Left ventricle myocardium superior (tissue), 1 donor: ENCODE results near the gene MCOLN2. TPM values are rescaled to one million over a fixed set of nuclear protein-coding genes. Genes with fewer than 3 reads are reported as not detected.
A peak's percentile ranks its signal among the peaks of the same experiment; 100 is the strongest.
"Not testable (repeated sequence)": the region's sequence is repeated elsewhere in the genome, so short reads cannot be mapped to it uniquely, and the experiment has no call there.

Experiments used
- ATAC-seq: fragments of 200-7000 bp; cut with Tn5 transposase; one replicate; pipeline ENCODE4 v1.9.1; 2020; ENCODE audit warnings: mild to moderate bottlenecking, moderate library complexity
- DNase-seq: peaks from one replicate; pipeline ENCODE4 v3.0.0-alpha.2; 2020
- intact Hi-C: fragments of 100-400 bp; cut with micrococcal nuclease; formaldehyde crosslinking; loops from one replicate; pipeline ENCODE4 v1.11.0; 2022
- total RNA-seq: library from RNA; stranded (reverse); fragmentation: NEBNext Ultra II Directional; extraction: Animal tissue kit (Norgen Biotek cat#: 25700); gene quantifications from one replicate; pipeline ENCODE4 v1.2.1, GENCODE V29; 2021
- donor health status: DM: no; HTN: yes; CAD: no; lungs with severe emphysema.

Gene MCOLN2
- total RNA-seq, 1 donor from 2014 or later = 0.52 TPM

DNA sequence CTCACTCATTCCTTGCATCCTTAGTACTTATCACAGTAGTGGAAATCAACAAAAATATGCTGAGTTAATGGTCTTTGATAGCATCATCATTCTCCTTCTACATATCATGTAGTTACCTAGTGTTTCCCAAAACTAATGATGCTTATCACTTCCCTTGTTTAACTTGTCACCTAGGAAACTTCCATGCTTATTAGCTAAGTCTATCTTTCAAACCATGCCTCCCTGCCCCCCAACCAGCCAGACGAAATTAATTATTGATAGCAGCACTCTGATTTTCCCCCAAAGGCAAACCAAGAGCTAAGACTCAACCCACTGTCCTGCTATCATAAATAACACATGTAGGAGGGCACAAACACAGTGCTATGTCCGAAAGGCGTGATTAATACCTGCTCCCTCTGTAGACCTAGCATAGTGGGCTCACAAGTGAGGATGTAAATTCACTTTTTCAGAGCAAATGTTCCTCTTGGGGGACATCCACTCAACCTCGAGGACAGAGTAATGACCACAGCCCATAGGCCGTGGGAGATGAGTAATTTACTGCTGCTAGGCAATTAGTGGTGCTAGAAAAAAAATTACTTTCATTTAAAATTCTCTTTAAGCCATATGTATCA is 78.1 kb downstream of the MCOLN2 start:
- no peak for DNase-seq
- intact Hi-C loops = no loop called here
- no peak for ATAC-seq

DNA sequence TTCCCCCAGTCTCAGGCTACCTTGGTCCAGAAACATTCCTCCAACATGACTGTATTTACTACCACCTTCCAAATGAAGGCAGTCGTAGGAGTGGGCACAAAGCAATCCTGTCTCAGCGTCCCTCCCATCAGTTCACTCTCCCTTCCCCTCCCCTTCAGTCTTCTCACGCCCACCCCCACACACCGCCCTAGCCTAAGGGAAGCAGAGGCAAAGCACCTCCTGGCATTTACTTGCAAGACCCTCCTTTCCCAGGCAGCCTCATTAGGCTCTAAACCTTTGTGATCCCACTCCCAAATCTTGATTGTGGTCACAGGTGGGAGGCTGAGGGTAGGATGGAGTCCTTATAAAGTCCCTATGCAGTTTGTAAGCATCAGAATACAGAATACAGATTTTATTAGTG is 80.0 kb downstream of the MCOLN2 start:
- DNase-seq (no peak), ATAC-seq (no peak)
- intact Hi-C loops = no loop called here

DNA sequence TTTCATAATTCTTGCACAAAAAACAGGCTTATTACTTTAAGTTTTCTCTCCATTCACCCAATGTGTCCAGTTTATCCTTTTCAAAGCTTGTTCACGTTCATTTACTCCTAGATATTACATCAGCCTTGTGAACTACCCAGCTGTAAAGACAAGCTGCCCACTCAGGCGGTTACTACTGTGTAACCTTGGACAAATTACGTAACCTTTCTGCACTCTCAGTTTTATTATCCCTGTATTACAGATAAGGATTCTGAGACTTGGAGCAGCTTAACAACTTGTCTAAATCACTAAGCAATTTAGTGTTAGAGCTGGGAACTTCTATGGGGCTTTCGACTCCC is 83.4 kb downstream of the MCOLN2 start:
- ATAC-seq = peak; percentile 79
- DNase-seq = no peak

DNA sequence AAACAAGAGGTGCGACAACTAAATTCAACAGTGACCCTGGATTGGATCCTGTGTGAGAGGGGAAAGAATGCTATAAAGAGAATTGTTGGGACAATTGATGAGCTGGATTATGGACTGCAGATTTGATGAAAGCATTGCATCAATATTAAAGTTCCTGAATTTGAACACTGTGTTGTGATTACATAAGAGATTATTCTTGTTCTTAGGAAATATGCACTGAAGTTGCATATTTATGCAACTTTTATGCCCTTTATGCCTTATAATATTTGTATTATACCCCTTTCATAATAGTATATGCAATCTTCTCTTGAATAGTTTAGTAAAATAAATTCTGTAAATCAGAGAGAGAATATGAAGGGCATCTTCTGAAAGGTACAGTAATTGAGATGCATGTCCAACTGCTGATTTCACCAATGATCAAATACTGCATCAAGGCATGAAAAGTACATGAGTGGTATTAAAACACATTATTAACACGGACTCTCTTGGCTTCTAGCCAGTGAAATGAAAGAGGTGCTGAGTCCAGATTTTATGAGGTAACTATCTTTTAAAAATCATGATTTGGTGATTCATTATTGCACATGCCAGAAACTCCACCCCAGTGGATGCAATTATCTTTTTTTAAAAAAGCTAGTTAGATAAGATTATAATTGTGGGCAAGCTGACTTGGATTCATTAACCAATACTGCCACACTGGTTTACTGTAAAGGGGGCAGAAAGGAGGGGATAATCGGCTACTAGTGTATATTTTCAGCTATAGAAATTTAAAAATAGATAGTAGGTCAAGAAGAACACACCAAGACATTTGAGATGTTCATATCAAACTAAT is 84.0 kb downstream of the MCOLN2 start:
- no peak for ATAC-seq
- intact Hi-C loops = no loop called here
- DNase-seq = no peak

More for the DNA sequence above, 83.4 kb downstream of the MCOLN2 start:
- intact Hi-C loops = no loop called here

DNA sequence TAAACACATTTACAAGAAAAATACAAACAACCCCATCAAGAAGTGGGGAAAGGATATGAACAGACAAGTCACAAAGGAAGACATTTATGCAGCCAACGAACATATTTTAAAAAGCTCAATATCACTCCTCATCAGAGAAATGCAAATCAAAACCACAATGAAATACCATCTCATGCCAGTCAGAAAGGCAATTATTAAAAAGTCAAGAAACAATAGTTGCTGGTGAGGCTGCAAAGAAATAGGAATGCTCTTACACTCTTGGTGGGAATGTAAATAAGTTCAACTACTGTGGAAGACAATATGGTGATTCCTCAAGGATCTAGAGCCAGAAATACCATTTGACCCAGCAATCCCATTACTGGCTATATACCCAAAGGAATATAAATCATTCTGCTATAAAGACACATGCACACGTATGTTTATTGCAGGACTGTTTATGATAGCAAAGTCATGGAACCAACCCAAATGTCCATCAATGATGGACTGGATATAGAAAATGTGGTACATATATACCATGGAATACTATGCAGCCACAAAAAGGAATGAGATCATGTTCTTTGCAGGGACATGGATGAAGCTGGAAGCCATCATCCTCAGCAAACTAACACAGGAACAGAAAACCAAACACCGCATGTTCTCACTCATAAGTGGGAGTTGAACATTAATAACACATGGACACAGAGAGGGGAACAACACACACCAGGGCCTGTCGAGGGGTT is 88.0 kb downstream of the MCOLN2 start:
- DNase-seq, ATAC-seq, intact Hi-C loops: not testable (repeated sequence)

DNA sequence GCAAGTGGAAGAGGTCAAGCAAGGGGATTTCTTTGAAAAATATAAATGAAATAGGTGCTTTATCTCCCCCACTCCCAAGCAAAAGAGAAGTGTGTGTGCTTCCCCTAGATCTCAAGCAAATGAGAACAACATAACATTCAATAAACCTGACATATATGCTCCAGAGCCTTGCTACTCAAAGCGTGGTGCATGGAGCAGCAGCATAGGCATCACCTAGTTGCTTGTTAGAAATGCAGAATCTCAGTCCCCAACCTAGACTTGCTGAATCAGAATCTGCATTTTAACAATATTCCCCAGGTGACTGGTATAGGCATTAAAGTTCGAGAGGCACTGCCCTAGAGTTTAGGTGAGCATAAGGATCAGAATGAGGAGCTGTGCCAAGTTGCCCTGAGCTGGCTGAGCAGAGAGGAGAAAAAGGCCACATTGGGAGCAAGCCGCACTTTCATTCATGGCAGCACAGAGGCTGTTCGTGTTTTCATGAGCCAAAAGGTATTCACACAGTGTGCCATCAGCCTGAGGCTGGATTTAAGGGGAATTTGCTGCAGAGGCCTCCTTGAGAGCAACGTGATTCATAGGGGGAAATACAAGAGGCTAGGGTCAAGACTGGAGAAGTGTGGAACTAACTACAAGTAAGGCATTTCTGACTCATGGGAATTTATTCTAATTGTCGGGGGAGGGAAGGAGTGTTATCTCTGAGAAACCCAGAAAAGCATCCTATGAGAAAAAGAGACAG is 89.7 kb downstream of the MCOLN2 start:
- DNase-seq (no peak), ATAC-seq (no peak)
- intact Hi-C loops = no loop called here

DNA sequence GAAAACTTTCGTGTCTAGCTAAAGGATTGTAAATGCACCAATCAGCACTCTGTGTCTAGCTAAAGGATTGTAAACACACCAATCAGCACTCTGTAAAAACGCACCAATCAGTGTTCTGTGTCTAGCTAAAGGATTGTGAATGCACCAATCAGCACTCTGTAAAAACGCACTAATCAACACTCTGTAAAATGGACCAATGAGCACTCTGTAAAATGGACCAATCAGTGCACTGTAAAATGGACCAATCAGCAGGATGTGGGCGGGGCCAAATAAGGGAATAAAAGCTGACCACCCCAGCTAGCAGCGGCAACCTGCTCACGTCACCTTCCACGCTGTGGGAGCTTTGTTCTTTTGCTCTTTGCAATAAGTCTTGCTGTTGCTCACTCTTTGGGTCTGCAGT is 94.2 kb downstream of the MCOLN2 start:
- ATAC-seq, intact Hi-C loops: not testable (repeated sequence)

DNA sequence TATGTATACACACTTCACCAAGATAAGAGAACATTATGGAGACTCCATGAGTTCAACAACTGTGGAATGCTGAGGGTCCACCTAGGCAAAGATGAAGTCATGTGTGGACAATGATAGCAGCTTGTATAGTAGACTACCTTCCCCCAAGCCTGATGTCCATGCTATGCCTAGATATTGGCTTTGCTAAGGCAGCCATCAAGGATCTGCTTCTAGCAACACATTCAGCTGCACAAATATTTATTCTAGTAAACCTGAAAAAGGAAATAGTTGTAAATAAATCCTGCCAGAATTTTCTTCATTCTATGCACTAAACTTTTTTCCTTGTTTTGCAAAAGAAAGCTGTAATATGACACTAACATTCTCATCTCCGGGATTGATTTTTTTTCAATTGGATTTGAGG is 96.9 kb downstream of the MCOLN2 start:
- intact Hi-C loops = no loop called here
- no peak for DNase-seq
- ATAC-seq = no peak

More for the DNA sequence above, 94.2 kb downstream of the MCOLN2 start:
- not testable (repeated sequence) for DNase-seq

DNA sequence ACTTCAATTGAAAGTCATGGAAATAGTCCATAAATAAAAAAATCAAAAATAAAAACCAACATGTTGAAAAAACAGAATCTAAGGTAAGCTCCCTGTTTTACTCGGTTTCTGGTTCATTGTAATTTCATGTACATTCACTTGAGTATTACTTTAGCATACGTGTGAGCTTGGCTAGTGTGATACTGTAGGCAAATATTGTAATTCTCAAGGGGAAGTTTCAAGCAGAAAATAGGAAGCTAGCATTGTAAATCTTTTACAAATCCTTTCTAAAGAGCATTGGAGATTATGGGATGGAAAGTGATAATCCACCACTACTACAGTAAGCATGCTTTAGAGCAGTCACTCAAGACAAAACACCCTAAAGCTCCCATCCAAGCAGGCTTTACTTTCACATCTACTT is 100.6 kb downstream of the MCOLN2 start:
- DNase-seq = no peak
- intact Hi-C loops = no loop called here
- no peak for ATAC-seq

DNA sequence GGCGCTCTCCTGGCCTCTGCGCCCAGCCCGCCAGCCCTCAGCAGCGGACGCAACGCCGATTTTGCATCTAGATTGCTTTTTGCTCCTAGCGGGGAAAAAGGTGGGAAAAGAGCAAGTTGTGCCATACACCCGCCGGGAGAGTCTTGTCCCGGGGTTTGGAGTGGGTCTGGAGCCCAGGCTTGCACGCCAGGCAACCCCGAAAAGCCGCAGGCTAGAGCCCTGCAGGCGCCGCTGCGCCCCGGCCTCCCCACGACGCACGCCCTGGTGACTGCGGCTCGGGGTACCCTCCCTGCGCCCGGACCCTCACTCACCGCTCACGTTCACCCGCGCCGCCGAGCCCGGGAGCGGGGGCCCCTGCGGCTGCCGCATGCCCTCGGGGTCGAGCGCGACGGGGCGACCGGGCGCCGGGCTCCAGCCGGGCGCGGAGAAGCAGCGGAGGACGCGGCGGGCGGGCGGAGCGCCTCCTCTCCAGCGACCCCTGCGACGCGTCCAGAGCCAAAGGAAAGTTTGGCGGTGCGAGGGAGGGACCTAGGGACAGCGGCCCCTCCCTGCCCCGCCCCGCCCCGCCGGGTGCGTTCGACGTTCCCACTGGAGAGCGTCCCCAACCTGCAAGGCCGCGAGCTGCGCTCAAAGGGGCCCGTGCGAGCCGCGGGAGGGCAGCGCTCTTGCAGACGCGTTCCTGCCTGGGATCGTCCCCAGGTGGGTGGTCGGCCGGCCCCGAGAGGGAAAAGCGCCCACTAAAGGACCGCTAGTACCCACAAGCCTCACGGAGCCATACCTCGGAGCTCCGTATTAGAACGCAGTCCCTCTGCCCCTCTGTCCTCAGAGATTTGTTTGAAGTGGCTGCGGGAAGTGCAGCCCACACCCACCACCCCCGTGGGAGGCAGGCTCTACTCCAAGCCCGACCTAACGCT is 104.0 kb downstream of the MCOLN2 start, which contains the start of gene LPAR3:
Gene LPAR3, minus strand, starts transcription at position 502 of the 914 bp plus-strand sequence. CDS start 27,086 bp downstream, outside the sequence.
- intact Hi-C loops = no loop called here
- ATAC-seq = peak; percentile 97
- DNase-seq = peak; percentile 71

DNA sequence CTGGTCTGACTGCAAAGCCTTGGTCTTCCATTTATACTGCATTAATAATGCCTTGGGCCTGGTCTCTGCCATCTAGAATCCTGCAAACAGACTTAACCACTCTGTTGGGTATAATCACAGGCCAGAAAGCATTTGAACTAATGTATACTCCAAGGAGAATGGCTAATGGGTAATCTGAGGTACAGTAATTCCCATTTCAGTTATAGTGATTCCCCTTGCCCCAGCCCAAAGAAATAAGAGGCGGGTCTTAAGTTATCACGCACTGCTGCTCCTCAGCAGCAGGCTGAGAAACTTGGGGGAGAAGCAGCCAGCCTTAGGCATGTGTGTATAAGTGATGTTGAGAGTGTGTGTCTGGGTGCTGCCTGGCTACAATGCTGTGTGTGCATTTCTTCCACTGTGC is 106.3 kb downstream of the MCOLN2 start:
- intact Hi-C loops = no loop called here

DNA sequence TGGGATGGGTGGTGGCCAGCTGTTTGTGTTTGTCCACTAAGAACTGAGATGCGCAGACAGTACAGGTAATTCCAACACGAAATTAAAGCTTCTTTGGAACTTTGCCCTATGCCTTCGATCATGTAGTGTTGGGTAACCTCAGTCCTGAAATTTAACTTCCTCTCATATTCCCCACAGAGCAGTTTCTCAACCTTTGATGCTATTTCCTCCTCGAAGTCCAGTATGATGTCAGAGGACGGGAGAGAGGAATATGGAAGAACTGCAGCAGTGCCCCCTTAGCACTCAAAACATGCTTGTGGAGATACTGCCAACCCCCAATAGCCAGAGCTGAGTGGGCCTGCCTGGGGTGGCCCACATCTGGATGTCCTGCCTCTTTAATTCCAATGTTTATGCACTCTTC is 107.5 kb downstream of the MCOLN2 start:
- ATAC-seq (no peak), DNase-seq (no peak)
- intact Hi-C loops = no loop called here

More for the DNA sequence above, 106.3 kb downstream of the MCOLN2 start:
- no peak for DNase-seq
- ATAC-seq = no peak

DNA sequence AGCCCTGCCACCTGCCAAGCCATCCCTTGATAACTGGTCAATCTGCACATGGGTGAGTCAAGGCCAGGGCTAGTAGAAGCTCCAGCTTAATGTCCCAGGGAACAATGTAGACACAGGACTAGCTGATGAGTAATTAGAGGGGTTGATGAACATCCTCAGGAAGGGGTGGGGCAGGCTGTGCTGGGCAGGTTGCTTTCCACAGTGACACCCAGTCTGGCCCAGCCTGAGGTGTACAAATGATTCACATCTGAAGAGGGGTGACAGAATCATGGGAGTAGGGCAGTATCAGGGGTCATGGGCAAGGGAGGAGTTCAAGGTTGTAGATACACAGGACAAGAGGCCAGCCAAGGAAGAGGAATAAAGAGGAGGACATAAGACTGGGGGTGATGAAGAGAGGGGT is 108.2 kb downstream of the MCOLN2 start:
- intact Hi-C loops = no loop called here
- DNase-seq = no peak

DNA sequence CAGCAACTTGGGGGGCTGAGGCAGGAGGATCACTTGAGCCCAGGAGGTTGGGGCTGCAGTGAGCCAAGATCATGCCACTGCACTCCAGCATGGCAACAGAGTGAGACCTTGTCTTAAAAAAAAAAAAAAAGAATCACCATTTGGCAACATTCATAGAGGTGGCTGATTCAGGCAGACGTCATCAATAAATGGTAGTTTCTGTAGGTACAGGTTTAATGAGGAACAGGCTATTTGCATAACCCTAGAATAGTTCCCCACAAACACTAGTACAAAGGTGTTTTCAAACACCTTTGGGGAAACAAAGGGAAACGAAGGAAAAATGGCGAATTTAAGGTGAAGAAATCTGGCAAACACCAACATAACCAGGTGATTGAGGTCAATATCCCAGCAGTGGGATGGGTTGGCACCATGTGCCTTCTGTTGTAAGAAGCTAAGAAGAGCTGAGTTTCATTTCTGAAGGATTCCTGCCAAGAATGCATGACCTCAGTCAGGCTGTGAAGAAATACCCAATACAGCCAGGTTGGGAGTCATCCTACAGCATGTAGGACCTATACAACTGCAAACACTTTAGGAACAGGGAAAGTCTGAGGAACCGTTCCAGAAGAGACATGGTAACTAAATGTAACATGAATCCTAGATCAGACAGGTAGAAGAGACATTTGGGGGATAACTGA is 109.5 kb downstream of the MCOLN2 start:
- intact Hi-C loops = no loop called here
- DNase-seq = no peak
- ATAC-seq = no peak

More for the DNA sequence above, 108.2 kb downstream of the MCOLN2 start:
- no peak for ATAC-seq

DNA sequence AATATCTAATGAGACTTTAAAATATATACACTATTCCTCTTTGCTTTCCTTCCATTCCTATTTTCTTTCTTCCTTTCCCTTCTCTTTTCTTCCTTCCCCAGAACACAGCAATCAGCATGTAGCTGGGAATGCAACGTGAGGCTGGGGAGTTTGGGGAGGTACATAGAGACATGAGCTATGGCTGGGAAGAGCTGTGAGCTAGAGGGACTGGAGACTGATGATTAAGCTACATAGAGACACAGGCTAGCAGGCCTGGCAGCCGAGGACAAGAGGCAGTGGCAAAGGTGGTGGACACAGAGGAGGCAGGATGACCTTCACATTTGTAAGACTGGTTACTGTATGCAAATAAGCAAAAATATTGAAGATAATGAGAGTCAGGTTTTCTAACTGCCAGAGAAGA is 111.4 kb downstream of the MCOLN2 start:
- ATAC-seq = peak; percentile 69
- intact Hi-C loops = no loop called here
- no peak for DNase-seq

DNA sequence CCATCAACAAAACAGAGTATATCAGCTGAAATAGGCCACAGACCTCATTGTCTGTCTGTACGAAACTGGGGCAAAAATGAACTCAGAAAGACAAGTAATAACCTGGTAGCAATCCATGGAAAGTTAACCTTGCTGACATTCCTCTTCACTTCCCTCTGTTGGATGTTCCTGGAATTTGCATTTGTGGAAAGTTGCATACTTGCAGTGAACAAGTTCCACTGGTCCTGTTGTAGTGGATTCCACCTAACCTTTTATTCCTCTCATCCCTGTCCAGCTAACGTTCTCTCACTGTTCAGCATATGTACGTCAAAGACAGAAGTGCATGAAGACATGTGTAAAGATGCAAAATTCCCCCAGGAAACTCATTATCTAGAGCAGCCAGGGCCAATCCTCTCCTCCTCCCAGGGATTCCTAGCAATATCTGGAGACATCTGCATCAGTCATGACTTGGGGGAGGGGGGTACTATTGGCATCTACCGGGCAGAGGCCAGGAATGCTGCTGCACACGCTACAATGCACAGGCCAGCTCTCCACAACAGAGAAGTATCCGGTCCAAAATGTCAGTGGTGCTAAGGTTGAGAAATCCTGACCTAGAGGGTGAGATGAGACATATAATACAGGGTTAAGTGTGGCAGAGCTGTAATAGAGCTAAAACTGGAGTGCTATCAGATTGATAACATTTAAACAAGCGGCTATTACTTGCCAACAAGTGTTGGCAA is 112.1 kb downstream of the MCOLN2 start:
- DNase-seq (no peak), ATAC-seq (peak; percentile 84)
- intact Hi-C loops = no loop called here

DNA sequence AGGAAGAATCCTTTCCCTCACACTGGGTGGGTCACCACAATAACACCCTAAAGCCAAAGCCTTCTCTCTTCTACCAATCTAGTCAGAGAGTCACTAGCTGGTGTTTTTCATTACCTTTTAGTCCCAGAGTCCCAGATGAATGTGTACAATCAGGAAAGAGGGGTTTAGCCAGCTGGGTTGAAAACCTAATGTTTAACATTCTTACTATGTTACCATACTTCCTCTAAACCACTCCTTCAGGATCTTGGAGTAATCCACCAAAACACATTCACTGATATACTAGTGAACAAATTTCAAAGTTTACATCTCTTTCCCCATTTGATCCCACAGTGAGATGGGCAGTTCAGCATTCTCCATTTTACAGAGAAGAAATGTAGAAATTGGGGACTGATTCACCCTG is 113.6 kb downstream of the MCOLN2 start:
- intact Hi-C loops = no loop called here
- ATAC-seq = no peak
- DNase-seq = no peak
